Measurements from ENCODE around the gene PAGE3. TPM values are rescaled to one million over a fixed set of nuclear protein-coding genes. Genes with fewer than 3 reads are reported as not detected.

Gene PAGE3
- total and polyA plus RNA-seq, 2 of the 4 experiments (the other 2 are of a cell fraction) = not detected

GRCh38 chrX:55260806-55261205 lies 3.9 kb downstream of the PAGE3 start:
- Histone ChIP-seq H4K20me1 (ENCODE audit: insufficient read depth, low read length) (no peaks in the 10 kb centered on the region), H3K27me3 (ENCODE audit: control insufficient read depth, insufficient read depth, low read length) (no peaks in the 10 kb centered on the region), H2AFZ (replicated peaks; ENCODE audit: low read length, poor library complexity) (no peak overlapping the region), H2BK20ac (ENCODE audit: low read depth, low read length) (no peak overlapping the region), H4K5ac (ENCODE audit: low read depth, low read length) (no peak overlapping the region), H2BK120ac (ENCODE audit: low read depth, low read length) (no peak overlapping the region), H3K18ac (ENCODE audit: low read depth, low read length) (no peak overlapping the region), H3K4me1 (ENCODE audit: control insufficient read depth, insufficient read depth, low read length) (no peaks in the 10 kb centered on the region), H3K23ac (ENCODE audit: low read depth, low read length) (no peak overlapping the region), H4K91ac (ENCODE audit: insufficient read depth, low read depth, low read length) (no peak overlapping the region), H3K4ac (ENCODE audit: low read depth, low read length) (no peak overlapping the region), H2AK5ac (ENCODE audit: low read depth, low read length) (no peak overlapping the region), H3K4me3 (ENCODE audit: insufficient read depth, low read depth, low read length) (no peak overlapping the region), H3K9ac (ENCODE audit: low read depth, low read length) (no peak overlapping the region), H3K14ac (replicated peaks; ENCODE audit: low read depth, low read length) (no peak overlapping the region), H3K27ac (ENCODE audit: insufficient read depth, low read length) (no peak overlapping the region), H3K56ac (ENCODE audit: extremely low read depth, insufficient read depth, low read length) (no peak overlapping the region), H3K9me1 (ENCODE audit: insufficient read depth, low read length) (no peaks in the 10 kb centered on the region), H3K9me3 (ENCODE audit: control insufficient read depth, insufficient read depth, low read length) (no peaks in the 10 kb centered on the region), H4K8ac (ENCODE audit: low read depth in 2 of 2, low read length in 2 of 2) (no peak overlapping the region), H3K4me2 (ENCODE audit: low read depth, low read length) (no peak overlapping the region), H3K79me1 (ENCODE audit: low read depth in 1 of 2, low read length in 2 of 2) (no peaks in the 10 kb centered on the region), H2BK5ac (ENCODE audit: low read depth, low read length, poor library complexity, severe bottlenecking) (no peak overlapping the region), H2BK15ac (ENCODE audit: low read depth, low read length) (no peak overlapping the region), H2AK9ac (replicated peaks; ENCODE audit: low read depth, low read length, poor library complexity) (no peak overlapping the region), H3K36me3 (ENCODE audit: control insufficient read depth, insufficient read depth, low read length) (no peaks in the 10 kb centered on the region)
- no peak for DNase-seq
- in situ Hi-C loops (cut with MboI; ENCODE audit: low sequenced_read_pairs) = no loop called here
- ATAC-seq (ENCODE audit: low read depth) = no peak
- no TSS peak for BruUV-seq (replicated peaks)
- intact Hi-C loops (cut with micrococcal nuclease) = no loop called here
- POLR2A ChIA-PET (ENCODE audit: unreplicated experiment) = no interaction called here
- TF ChIP-seq MAFK (IDR thresholded peaks at IDR 0.05; ENCODE audit: low read depth, low read length) = no peak
- no peak for TF ChIP-seq CEBPB (IDR thresholded peaks at IDR 0.05; ENCODE audit: low read depth, low read length)
- TF ChIP-seq CHD1 (IDR thresholded peaks at IDR 0.05; ENCODE audit: low read depth, low read length) = no peak
- TF ChIP-seq, protein P1, sequence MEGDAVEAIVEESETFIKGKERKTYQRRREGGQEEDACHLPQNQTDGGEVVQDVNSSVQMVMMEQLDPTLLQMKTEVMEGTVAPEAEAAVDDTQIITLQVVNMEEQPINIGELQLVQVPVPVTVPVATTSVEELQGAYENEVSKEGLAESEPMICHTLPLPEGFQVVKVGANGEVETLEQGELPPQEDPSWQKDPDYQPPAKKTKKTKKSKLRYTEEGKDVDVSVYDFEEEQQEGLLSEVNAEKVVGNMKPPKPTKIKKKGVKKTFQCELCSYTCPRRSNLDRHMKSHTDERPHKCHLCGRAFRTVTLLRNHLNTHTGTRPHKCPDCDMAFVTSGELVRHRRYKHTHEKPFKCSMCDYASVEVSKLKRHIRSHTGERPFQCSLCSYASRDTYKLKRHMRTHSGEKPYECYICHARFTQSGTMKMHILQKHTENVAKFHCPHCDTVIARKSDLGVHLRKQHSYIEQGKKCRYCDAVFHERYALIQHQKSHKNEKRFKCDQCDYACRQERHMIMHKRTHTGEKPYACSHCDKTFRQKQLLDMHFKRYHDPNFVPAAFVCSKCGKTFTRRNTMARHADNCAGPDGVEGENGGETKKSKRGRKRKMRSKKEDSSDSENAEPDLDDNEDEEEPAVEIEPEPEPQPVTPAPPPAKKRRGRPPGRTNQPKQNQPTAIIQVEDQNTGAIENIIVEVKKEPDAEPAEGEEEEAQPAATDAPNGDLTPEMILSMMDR (conservative IDR thresholded peaks at IDR 0.05; ENCODE audit: low read depth, low read length) = no peak
- TF ChIP-seq POLR2A (IDR thresholded peaks at IDR 0.05; ENCODE audit: low read depth, low read length) = no peak
- no peak for TF ChIP-seq NFE2L2 (IDR thresholded peaks at IDR 0.05; ENCODE audit: low read depth, low read length)
- no peak for TF ChIP-seq RAD21 (IDR thresholded peaks at IDR 0.05; ENCODE audit: low read length)
- no peak for TF ChIP-seq MAZ (IDR thresholded peaks at IDR 0.05; ENCODE audit: borderline replicate concordance, low read depth, low read length)
- dilution Hi-C loops (cut with HindIII; ENCODE audit: low sequenced_read_pairs, unreplicated experiment) = no loop called here
- CTCF ChIA-PET = no interaction called here
- WGBS, 2 experiments (ENCODE audit: extremely low coverage in 2 of 2, insufficient read length in 1 of 2) = no CpG with 5 or more reads among the region's 2 CpGs
